AML-193 (cell line): Measurements from ENCODE around the gene CA12.
"Not testable (repeated sequence)": the region's sequence is repeated elsewhere in the genome, so short reads cannot be mapped to it uniquely, and the experiment has no call there.

Source experiments
- DNase-seq, 2 experiments: peaks; one replicate each; lab custom pipeline; 2025; lab: John Stamatoyannopoulos, UW

The CA12 gene

GRCh38 chr15:63357061-63357460 lies 24.6 kb downstream of the CA12 start:
- no peak for DNase-seq

GRCh38 chr15:63354821-63355650 lies 26.6 kb downstream of the CA12 start:
- no peak for DNase-seq

- no peak for DNase-seq
These were observed 27.8 kb downstream of the CA12 start for GRCh38 chr15:63353887-63354286.

GRCh38 chr15:63353261-63353660 lies 28.4 kb downstream of the CA12 start:
- DNase-seq, result no peak

- DNase-seq, result no peak
These were observed 28.8 kb downstream of the CA12 start for GRCh38 chr15:63352808-63353207.

DNA sequence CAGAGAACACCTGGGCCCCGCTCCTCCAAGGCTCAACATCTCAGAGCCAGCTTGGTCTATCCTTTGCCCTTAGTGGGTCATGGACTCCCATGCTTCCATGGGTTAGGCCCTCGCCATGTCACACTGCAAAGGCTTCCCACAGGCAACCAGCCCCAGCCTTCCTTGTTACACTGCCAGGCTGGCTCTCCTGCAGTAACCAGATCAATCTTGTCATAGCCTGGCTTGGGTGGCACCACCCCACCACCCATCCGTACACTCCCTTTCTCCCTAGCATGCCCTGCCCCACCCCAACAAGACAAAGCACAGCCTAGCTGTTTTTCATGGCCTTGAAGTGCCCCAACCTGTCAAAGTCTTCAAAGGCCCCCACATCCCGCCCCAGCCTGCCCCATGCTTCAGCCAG lies 30.5 kb downstream of the CA12 start:
- no peak for DNase-seq

GRCh38 chr15:63350178-63350621 lies 31.4 kb downstream of the CA12 start:
- no peak for DNase-seq

DNA sequence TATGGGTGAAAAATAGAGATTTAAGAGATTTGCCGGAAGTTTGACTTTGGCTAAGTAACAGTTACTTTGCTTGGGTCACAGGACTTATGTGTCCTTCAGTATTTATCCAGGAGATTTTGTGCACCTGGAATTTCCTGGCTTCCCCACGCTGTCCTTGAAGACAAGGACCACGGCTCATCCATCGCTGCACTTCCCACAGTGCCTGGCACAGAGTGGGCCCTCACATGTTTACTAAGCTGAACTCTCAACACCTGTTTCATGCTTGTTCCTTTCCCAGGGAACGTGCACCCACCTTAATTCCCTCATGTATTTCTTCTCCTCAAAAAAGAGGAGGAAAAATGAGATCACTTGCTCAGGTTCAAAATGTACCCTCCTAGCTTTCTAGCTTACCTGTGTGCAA lies 32.0 kb downstream of the CA12 start:
- DNase-seq, result no peak

GRCh38 chr15:63349156-63349555 lies 32.5 kb downstream of the CA12 start:
- no peak for DNase-seq

GRCh38 chr15:63348392-63348791 lies 33.3 kb downstream of the CA12 start:
- DNase-seq, result peak; percentile 41 to 54

GRCh38 chr15:63347074-63347857 lies 34.4 kb downstream of the CA12 start:
- DNase-seq, result no peak

- DNase-seq, result no peak
These were observed 36.3 kb downstream of the CA12 start for GRCh38 chr15:63345391-63345752.

- no peak for DNase-seq
These were observed 36.8 kb downstream of the CA12 start for GRCh38 chr15:63344731-63345390.

DNA sequence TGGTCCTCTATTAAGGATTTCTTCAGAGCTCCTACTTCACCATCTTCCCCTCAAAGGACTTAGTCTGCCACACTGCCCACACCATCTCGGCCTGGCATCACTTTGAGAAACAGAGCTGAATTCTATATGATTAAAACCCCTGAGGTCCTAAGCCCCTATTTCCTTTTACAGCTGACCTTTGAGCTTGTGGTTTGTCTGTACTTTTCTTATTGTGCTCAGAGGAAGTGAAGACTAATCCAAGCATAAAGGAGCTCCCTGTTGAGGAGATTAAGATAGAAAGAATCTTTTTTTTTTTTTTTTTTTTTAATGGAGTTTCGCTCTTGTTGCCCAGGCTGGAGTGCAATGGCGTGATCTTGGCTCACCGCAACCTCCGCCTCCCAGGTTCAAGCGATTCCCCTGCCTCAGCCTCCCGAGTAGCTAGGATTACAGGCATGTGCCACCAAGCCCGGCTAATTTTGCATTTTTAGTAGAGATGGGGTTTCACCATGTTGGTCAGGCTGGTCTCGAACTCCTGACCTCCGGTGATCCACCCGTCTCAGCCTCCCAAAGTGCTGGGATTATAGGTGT lies 38.6 kb downstream of the CA12 start:
- not testable (repeated sequence) for DNase-seq

DNA sequence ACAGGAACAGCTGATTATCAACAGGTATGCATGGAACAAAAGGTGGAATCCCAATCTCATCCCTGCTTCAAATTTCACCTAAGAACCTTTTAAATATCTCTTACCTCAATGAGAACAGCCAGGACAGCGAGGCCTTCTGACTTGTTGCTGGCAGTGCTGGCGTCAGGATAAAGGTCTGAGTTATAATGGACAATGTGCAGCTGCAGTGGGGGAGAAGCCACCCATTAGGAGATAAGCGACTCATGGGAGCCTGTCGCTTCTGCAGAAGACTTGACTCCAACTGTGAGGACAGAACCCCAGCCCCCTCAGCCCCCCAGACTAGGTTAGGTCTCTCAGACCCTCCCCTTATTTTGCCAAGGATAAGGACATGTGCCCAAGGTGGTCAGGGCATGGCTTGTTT lies 39.7 kb downstream of the CA12 start:
- no peak for DNase-seq

DNA sequence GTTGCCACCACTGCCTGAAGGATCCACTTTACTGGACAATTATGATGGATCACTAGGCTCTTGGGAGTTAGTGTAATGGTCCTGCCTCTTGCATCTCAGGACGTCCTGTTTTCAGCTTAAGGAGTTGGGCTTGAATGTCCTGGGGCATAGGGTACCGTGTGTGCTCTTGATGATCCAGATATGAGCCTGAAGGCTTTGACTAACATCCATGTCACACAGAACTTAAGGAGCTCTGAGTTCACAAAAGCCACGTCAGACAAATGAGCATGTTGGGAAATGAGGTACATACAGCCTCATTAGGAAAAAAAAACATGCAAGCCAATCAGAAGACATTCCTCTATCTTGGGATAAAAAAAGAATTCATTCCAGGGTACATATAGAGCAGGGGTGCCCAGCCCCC lies 40.8 kb downstream of the CA12 start:
- DNase-seq, result no peak

DNA sequence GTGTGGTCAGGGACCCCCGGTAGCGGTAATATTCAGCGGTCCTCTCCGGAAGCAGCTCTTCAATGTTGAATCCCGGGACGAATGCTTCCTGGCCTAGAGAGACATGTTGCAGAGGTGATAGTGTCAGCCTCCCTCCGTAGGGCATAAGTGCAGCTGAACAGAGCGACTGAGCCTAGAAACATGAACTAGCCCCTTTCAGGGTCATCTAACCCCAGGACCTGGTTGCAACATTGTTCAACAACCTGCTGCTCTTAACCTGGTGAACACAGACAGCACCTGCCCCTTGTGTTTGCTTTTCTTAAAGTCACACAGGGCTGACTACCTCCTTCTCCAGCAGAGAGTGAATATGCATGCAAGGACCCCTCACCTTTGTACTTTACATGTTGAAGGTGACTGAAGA lies 41.3 kb downstream of the CA12 start:
- no peak for DNase-seq

GRCh38 chr15:63339836-63340235 lies 41.8 kb downstream of the CA12 start:
- DNase-seq, result no peak

GRCh38 chr15:63339006-63339766 lies 42.5 kb downstream of the CA12 start:
- DNase-seq, result no peak

- DNase-seq, result no peak
These were observed 43.5 kb downstream of the CA12 start for GRCh38 chr15:63338170-63338569.

GRCh38 chr15:63337046-63337445 lies 44.6 kb downstream of the CA12 start:
- no peak for DNase-seq
